ENCODE results near the gene MRPL4. TPM values are rescaled to one million over a fixed set of nuclear protein-coding genes. Genes with fewer than 3 reads are reported as not detected.
"Not testable (repeated sequence)": the region's sequence is repeated elsewhere in the genome, so short reads cannot be mapped to it uniquely, and the experiment has no call there.

Gene MRPL4
- total RNA-seq, 1 donor from 2014 or later, result 135 TPM

- no peak overlapping the region for H3K4me3 Mint-ChIP-seq (ENCODE audit: low read depth)
- H3K4me1 Mint-ChIP-seq (ENCODE audit: low read depth), result peaks cover 24% of the 10 kb centered on the region
- intact Hi-C loops (cut with micrococcal nuclease), result no loop called here
- no peaks in the 10 kb centered on the region for H3K27me3 Mint-ChIP-seq (ENCODE audit: low read depth)
- H3K36me3 Mint-ChIP-seq (ENCODE audit: low read depth), result peaks cover 60% of the 10 kb centered on the region
- no peak for DNase-seq (ENCODE audit: low spot score)
- H3K27ac Mint-ChIP-seq, result no peak overlapping the region
- H3K9me3 Mint-ChIP-seq, result no peaks in the 10 kb centered on the region
These were observed 22.6 kb downstream of the MRPL4 start for GRCh38 chr19:10274589-10274988.

- peaks cover 20% of the 10 kb centered on the region for H3K4me1 Mint-ChIP-seq (ENCODE audit: low read depth)
- H3K27ac Mint-ChIP-seq, result no peak overlapping the region
- H3K36me3 Mint-ChIP-seq (ENCODE audit: low read depth), result peaks cover 64% of the 10 kb centered on the region
- no peak for DNase-seq (ENCODE audit: low spot score)
- peak overlapping the region; percentile 39 for H3K4me3 Mint-ChIP-seq (ENCODE audit: low read depth)
- no peaks in the 10 kb centered on the region for H3K9me3 Mint-ChIP-seq
- no peaks in the 10 kb centered on the region for H3K27me3 Mint-ChIP-seq (ENCODE audit: low read depth)
- intact Hi-C loops (cut with micrococcal nuclease), result no loop called here
These were observed 26.0 kb downstream of the MRPL4 start for GRCh38 chr19:10277795-10278589.

GRCh38 chr19:10278935-10279334, 26.9 kb downstream of the MRPL4 start:
- DNase-seq (ENCODE audit: low spot score), result no peak
- Mint-ChIP-seq H3K36me3 (ENCODE audit: low read depth) (peaks cover 71% of the 10 kb centered on the region), H3K27ac (peak overlapping the region; percentile 52), H3K4me1 (ENCODE audit: low read depth) (peaks cover 19% of the 10 kb centered on the region), H3K27me3 (ENCODE audit: low read depth) (no peaks in the 10 kb centered on the region), H3K4me3 (ENCODE audit: low read depth) (no peak overlapping the region), H3K9me3 (no peaks in the 10 kb centered on the region)
- intact Hi-C loops (cut with micrococcal nuclease), result no loop called here

GRCh38 chr19:10279737-10280442, 27.9 kb downstream of the MRPL4 start:
- peaks cover 17% of the 10 kb centered on the region for H3K4me1 Mint-ChIP-seq (ENCODE audit: low read depth)
- intact Hi-C loops (cut with micrococcal nuclease), result no loop called here
- no peak overlapping the region for H3K4me3 Mint-ChIP-seq (ENCODE audit: low read depth)
- peaks cover 73% of the 10 kb centered on the region for H3K36me3 Mint-ChIP-seq (ENCODE audit: low read depth)
- H3K27me3 Mint-ChIP-seq (ENCODE audit: low read depth), result no peaks in the 10 kb centered on the region
- no peaks in the 10 kb centered on the region for H3K9me3 Mint-ChIP-seq
- DNase-seq (ENCODE audit: low spot score), result no peak
- H3K27ac Mint-ChIP-seq, result peak overlapping the region; percentile 30

- DNase-seq (ENCODE audit: low spot score); intact Hi-C loops (cut with micrococcal nuclease); H3K4me3 Mint-ChIP-seq (ENCODE audit: low read depth); H3K27me3 Mint-ChIP-seq (ENCODE audit: low read depth); H3K27ac Mint-ChIP-seq; H3K9me3 Mint-ChIP-seq: not testable (repeated sequence)
- Mint-ChIP-seq H3K36me3 (ENCODE audit: low read depth) (peaks cover 81% of the 10 kb centered on the region), H3K4me1 (ENCODE audit: low read depth) (peaks cover 37% of the 10 kb centered on the region)
These were observed 30.0 kb downstream of the MRPL4 start for GRCh38 chr19:10282043-10282442.

GRCh38 chr19:10283301-10284064, 31.5 kb downstream of the MRPL4 start:
- Mint-ChIP-seq H3K27ac (no peak overlapping the region), H3K9me3 (no peaks in the 10 kb centered on the region), H3K36me3 (ENCODE audit: low read depth) (peaks cover 67% of the 10 kb centered on the region), H3K4me1 (ENCODE audit: low read depth) (peaks cover 41% of the 10 kb centered on the region), H3K4me3 (ENCODE audit: low read depth) (no peak overlapping the region), H3K27me3 (ENCODE audit: low read depth) (peaks cover 2% of the 10 kb centered on the region)
- intact Hi-C loops (cut with micrococcal nuclease), result no loop called here
- DNase-seq (ENCODE audit: low spot score), result no peak

GRCh38 chr19:10284065-10284959, 32.3 kb downstream of the MRPL4 start:
- Mint-ChIP-seq H3K9me3 (no peaks in the 10 kb centered on the region), H3K27ac (peak overlapping the region; percentile 16), H3K4me3 (ENCODE audit: low read depth) (no peak overlapping the region), H3K27me3 (ENCODE audit: low read depth) (peaks cover 7% of the 10 kb centered on the region), H3K36me3 (ENCODE audit: low read depth) (peaks cover 60% of the 10 kb centered on the region), H3K4me1 (ENCODE audit: low read depth) (peaks cover 44% of the 10 kb centered on the region)
- no peak for DNase-seq (ENCODE audit: low spot score)
- intact Hi-C loops (cut with micrococcal nuclease), result no loop called here

- peaks cover 42% of the 10 kb centered on the region for H3K4me1 Mint-ChIP-seq (ENCODE audit: low read depth)
These were observed 32.9 kb downstream of the MRPL4 start for GRCh38 chr19:10284960-10285278.

GRCh38 chr19:10285393-10285792, 33.4 kb downstream of the MRPL4 start:
- Mint-ChIP-seq H3K27ac (peak overlapping the region; percentile 4), H3K4me1 (ENCODE audit: low read depth) (peaks cover 44% of the 10 kb centered on the region), H3K27me3 (ENCODE audit: low read depth) (peaks cover 12% of the 10 kb centered on the region), H3K36me3 (ENCODE audit: low read depth) (peaks cover 50% of the 10 kb centered on the region), H3K4me3 (ENCODE audit: low read depth) (no peak overlapping the region), H3K9me3 (no peaks in the 10 kb centered on the region)
- DNase-seq (ENCODE audit: low spot score), result no peak
- intact Hi-C loops (cut with micrococcal nuclease), result loop anchor here (5.0 kb wide), 2 partner anchors 47 to 232 kb away; partner anchors contain the start of genes RAVER1 and S1PR5

More at GRCh38 chr19:10284960-10285278, 32.9 kb downstream of the MRPL4 start:
- Mint-ChIP-seq H3K36me3 (ENCODE audit: low read depth) (peaks cover 55% of the 10 kb centered on the region), H3K4me3 (ENCODE audit: low read depth) (no peak overlapping the region), H3K27ac (no peak overlapping the region), H3K27me3 (ENCODE audit: low read depth) (peaks cover 7% of the 10 kb centered on the region), H3K9me3 (no peaks in the 10 kb centered on the region)
- intact Hi-C loops (cut with micrococcal nuclease), result loop anchor here (5.0 kb wide), 2 partner anchors 47 to 232 kb away; partner anchors contain the start of genes RAVER1 and S1PR5
- DNase-seq (ENCODE audit: low spot score), result no peak

GRCh38 chr19:10286803-10287737, 35.1 kb downstream of the MRPL4 start, which contains the start of gene ICAM4:
Gene ICAM4, plus strand, starts transcription at chr19:10286955. Its CDS starts 58 bp downstream, at chr19:10287013.
- no peaks in the 10 kb centered on the region for H3K9me3 Mint-ChIP-seq
- intact Hi-C loops (cut with micrococcal nuclease), result loop anchor here (1.0 to 5.0 kb wide), 4 partner anchors 8 to 230 kb away; partner anchors contain the start of genes ICAM1, RAVER1 and S1PR5
- peak within 1 kb of the TSS; percentile 56 for H3K4me3 Mint-ChIP-seq (ENCODE audit: low read depth)
- peak within 1 kb of the TSS; percentile 7 for H3K27ac Mint-ChIP-seq
- H3K36me3 Mint-ChIP-seq (ENCODE audit: low read depth), result peaks cover 39% of the 10 kb centered on the region
- DNase-seq (ENCODE audit: low spot score), result peak; percentile 56
- peaks cover 26% of the 10 kb centered on the region for H3K27me3 Mint-ChIP-seq (ENCODE audit: low read depth)
- peaks cover 59% of the 10 kb centered on the region for H3K4me1 Mint-ChIP-seq (ENCODE audit: low read depth)

- H3K9me3 Mint-ChIP-seq, result no peaks in the 10 kb centered on the region
- H3K36me3 Mint-ChIP-seq (ENCODE audit: low read depth), result peaks cover 35% of the 10 kb centered on the region
- peaks cover 40% of the 10 kb centered on the region for H3K27me3 Mint-ChIP-seq (ENCODE audit: low read depth)
- H3K4me3 Mint-ChIP-seq (ENCODE audit: low read depth), result peak overlapping the region; percentile 79
- peak; percentile 36 for DNase-seq (ENCODE audit: low spot score)
- peak overlapping the region; percentile 42 for H3K27ac Mint-ChIP-seq
- peaks cover 71% of the 10 kb centered on the region for H3K4me1 Mint-ChIP-seq (ENCODE audit: low read depth)
- intact Hi-C loops (cut with micrococcal nuclease), result loop anchor here (5.0 kb wide), 2 partner anchors 44 to 229 kb away; partner anchors contain the start of genes RAVER1 and S1PR5
These were observed 36.7 kb downstream of the MRPL4 start for GRCh38 chr19:10288662-10289166.
